ENCODE measurements around the gene PIBF1.
"Not testable (repeated sequence)": the region's sequence is repeated elsewhere in the genome, so short reads cannot be mapped to it uniquely, and the experiment has no call there.

PIBF1 gene

GRCh38 chr13:72792640-72793039 lies 10.7 kb downstream of the PIBF1 start:
- DNase-seq (ENCODE audit: low read depth in 2 of 2): no peak
- TF ChIP-seq CTCF (IDR thresholded peaks at IDR 0.05; ENCODE audit: low read depth, low read length): no peak
- H3K4me3 ChIP-seq (replicated peaks in 1 of 2; ENCODE audit: low read depth in 2 of 2, low read length in 2 of 2): no peak overlapping the region

- no peak overlapping the region for H3K4me3 ChIP-seq (replicated peaks in 1 of 2; ENCODE audit: low read depth in 2 of 2, low read length in 2 of 2)
- DNase-seq (ENCODE audit: low read depth in 2 of 2): no peak
- no peak for TF ChIP-seq CTCF (IDR thresholded peaks at IDR 0.05; ENCODE audit: low read depth, low read length)
These were observed 16.9 kb downstream of the PIBF1 start for GRCh38 chr13:72798817-72799216.

GRCh38 chr13:72804301-72804700 lies 22.4 kb downstream of the PIBF1 start:
- DNase-seq (ENCODE audit: low read depth in 2 of 2): no peak
- TF ChIP-seq CTCF (IDR thresholded peaks at IDR 0.05; ENCODE audit: low read depth, low read length): no peak

GRCh38 chr13:72805676-72806346 lies 23.9 kb downstream of the PIBF1 start:
- no peak for TF ChIP-seq CTCF (IDR thresholded peaks at IDR 0.05; ENCODE audit: low read depth, low read length)
- no peak overlapping the region for H3K4me3 ChIP-seq (replicated peaks in 1 of 2; ENCODE audit: low read depth in 2 of 2, low read length in 2 of 2)
- peak in 1 of 2 donors; percentile 21 for DNase-seq (ENCODE audit: low read depth in 2 of 2)

More at GRCh38 chr13:72804301-72804700, 22.4 kb downstream of the PIBF1 start:
- H3K4me3 ChIP-seq (replicated peaks in 1 of 2; ENCODE audit: low read depth in 2 of 2, low read length in 2 of 2): no peak overlapping the region

GRCh38 chr13:72806514-72806913 lies 24.6 kb downstream of the PIBF1 start:
- not testable (repeated sequence) for DNase-seq (ENCODE audit: low read depth in 2 of 2); H3K4me3 ChIP-seq (replicated peaks in 1 of 2; ENCODE audit: low read depth in 2 of 2, low read length in 2 of 2)

- no peak overlapping the region for H3K4me3 ChIP-seq (replicated peaks in 1 of 2; ENCODE audit: low read depth in 2 of 2, low read length in 2 of 2)
- peak; percentile 40 for TF ChIP-seq CTCF (IDR thresholded peaks at IDR 0.05; ENCODE audit: low read depth, low read length)
- DNase-seq (ENCODE audit: low read depth in 2 of 2): peak; percentile 21 to 45
These were observed 27.1 kb downstream of the PIBF1 start for GRCh38 chr13:72808917-72809500.

GRCh38 chr13:72820156-72820897 lies 38.4 kb downstream of the PIBF1 start:
- peak; percentile 36 to 74 for DNase-seq (ENCODE audit: low read depth in 2 of 2)
- TF ChIP-seq CTCF (IDR thresholded peaks at IDR 0.05; ENCODE audit: low read depth, low read length): no peak
- no peak overlapping the region for H3K4me3 ChIP-seq (replicated peaks in 1 of 2; ENCODE audit: low read depth in 2 of 2, low read length in 2 of 2)
